ENCODE results near the gene TCF7L1.
A peak's percentile ranks its signal among the peaks of the same experiment; 100 is the strongest.

Gene TCF7L1

DNA sequence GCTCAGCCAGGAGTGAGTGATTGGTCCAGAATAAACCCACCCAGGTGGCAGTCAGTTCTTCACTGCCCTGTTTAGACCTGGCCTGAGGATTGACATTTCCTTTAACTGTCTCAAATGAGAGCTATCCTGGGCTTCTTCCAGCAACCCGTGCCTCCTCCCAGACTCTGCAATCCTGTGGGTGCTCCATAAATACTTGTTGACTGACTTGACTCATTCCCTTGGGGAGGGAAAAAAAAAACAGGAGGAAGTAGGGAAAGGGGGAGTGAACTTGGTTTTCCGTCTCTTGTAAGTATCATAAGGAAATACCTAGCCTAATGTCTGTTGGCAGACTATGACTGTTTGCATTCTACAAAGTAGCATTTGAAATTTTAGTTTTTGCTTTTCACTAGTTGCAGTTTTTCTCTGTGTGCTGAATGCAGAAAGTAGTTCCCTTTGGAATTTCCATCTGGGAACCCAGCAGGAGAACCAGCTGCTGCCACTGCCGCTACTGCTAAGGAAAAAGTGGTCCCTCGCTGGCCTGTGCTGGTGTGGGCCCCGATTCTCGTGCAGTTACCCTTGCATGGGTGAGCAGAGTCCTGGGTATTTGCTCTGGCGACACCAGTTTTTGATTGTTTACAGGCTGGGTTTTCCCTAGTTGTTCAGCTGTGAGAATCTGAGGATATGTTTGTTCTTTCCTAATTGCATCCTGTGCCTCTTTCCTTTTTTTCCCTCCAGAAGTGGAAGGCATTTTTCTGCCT is 115.7 kb downstream of the TCF7L1 start:
- TF ChIP-seq OSR1 (CRISPR knock-in tag; IDR thresholded peaks at IDR 0.05) = no peak
- TF ChIP-seq ISL1 (CRISPR knock-in tag; IDR thresholded peaks at IDR 0.05) = 0 out of 2 replicates have a peak, but pooled peaks have one; percentile 6
- ATAC-seq = peak; percentile 84

DNA sequence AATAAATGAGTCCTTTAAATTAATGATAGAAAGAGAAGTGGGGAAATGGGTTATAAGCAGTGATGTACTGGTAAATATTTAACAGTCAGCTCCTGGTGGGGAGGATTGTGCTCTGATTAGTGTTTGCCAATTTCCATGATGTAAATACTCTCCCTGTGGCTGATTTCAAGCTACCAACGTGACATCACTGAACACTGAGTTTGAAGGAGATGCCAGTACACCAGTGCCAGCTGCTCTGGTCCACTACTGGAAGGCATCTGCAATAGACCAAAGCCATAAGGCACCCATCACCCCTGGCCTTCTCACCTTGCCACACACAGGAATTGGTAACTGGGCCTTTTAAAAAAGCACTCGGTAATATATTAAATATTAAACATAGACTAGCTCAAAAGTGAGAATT is 116.9 kb downstream of the TCF7L1 start:
- TF ChIP-seq BACH2 (CRISPR knock-in tag; IDR thresholded peaks at IDR 0.05; ENCODE audit: borderline replicate concordance) = no peak
- TF ChIP-seq ZNF565 (CRISPR knock-in tag; conservative IDR thresholded peaks at IDR 0.05; ENCODE audit: low read depth) = no peak
- no peak for ATAC-seq

DNA sequence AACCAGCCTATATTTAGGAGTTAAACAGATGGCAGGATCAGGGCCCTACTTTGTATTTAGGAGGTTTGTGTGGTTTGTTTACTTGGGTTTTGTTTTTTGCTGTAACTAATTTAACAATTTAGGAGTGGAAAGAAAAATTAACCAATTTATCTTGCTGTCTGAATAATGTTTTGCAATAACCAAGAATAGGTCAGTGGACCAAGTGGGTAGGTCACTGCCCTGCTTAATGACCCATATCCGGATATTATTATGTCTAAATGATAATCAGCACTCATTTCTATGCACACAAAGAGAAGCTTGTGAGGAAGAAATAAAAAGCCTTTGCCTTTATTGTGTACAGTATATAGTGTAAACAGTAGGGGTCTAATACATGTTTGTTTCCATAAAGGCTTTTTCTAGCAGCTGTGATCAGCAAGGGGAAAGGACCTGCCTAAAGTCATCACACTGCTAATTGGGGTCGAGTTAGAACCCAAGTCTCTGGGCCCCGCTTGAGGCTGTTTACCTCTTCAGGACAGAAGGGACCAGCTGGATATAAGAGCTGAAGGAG is 118.0 kb downstream of the TCF7L1 start:
- no peak for ATAC-seq
- TF ChIP-seq, protein P1, sequence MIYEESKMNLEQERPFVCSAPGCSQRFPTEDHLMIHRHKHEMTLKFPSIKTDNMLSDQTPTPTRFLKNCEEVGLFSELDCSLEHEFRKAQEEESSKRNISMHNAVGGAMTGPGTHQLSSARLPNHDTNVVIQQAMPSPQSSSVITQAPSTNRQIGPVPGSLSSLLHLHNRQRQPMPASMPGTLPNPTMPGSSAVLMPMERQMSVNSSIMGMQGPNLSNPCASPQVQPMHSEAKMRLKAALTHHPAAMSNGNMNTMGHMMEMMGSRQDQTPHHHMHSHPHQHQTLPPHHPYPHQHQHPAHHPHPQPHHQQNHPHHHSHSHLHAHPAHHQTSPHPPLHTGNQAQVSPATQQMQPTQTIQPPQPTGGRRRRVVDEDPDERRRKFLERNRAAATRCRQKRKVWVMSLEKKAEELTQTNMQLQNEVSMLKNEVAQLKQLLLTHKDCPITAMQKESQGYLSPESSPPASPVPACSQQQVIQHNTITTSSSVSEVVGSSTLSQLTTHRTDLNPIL (CRISPR knock-in tag; IDR thresholded peaks at IDR 0.05; ENCODE audit: low read depth) = no peak
- TF ChIP-seq RARB (CRISPR knock-in tag; IDR thresholded peaks at IDR 0.05) (no peak), GLIS3 (CRISPR knock-in tag; IDR thresholded peaks at IDR 0.05) (no peak), TOX (CRISPR knock-in tag; IDR thresholded peaks at IDR 0.05; ENCODE audit: borderline replicate concordance) (no peak), ZFP3 (CRISPR knock-in tag; IDR thresholded peaks at IDR 0.05) (no peak), ZNF8 (CRISPR knock-in tag; IDR thresholded peaks at IDR 0.05) (no peak), ZFP30 (CRISPR knock-in tag; IDR thresholded peaks at IDR 0.05) (no peak), BACH2 (CRISPR knock-in tag; IDR thresholded peaks at IDR 0.05; ENCODE audit: borderline replicate concordance) (no peak), ISL1 (CRISPR knock-in tag; IDR thresholded peaks at IDR 0.05) (no peak), OSR1 (CRISPR knock-in tag; IDR thresholded peaks at IDR 0.05) (no peak), ESRRG (CRISPR knock-in tag; IDR thresholded peaks at IDR 0.05) (no peak), ZNF70 (CRISPR knock-in tag; IDR thresholded peaks at IDR 0.05) (no peak), TCF4 (CRISPR knock-in tag; IDR thresholded peaks at IDR 0.05; ENCODE audit: borderline replicate concordance) (no peak)
- TF ChIP-seq, protein P2, sequence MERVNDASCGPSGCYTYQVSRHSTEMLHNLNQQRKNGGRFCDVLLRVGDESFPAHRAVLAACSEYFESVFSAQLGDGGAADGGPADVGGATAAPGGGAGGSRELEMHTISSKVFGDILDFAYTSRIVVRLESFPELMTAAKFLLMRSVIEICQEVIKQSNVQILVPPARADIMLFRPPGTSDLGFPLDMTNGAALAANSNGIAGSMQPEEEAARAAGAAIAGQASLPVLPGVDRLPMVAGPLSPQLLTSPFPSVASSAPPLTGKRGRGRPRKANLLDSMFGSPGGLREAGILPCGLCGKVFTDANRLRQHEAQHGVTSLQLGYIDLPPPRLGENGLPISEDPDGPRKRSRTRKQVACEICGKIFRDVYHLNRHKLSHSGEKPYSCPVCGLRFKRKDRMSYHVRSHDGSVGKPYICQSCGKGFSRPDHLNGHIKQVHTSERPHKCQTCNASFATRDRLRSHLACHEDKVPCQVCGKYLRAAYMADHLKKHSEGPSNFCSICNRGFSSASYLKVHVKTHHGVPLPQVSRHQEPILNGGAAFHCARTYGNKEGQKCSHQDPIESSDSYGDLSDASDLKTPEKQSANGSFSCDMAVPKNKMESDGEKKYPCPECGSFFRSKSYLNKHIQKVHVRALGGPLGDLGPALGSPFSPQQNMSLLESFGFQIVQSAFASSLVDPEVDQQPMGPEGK (CRISPR knock-in tag; IDR thresholded peaks at IDR 0.05; ENCODE audit: borderline replicate concordance) = no peak
- TF ChIP-seq, protein P3, sequence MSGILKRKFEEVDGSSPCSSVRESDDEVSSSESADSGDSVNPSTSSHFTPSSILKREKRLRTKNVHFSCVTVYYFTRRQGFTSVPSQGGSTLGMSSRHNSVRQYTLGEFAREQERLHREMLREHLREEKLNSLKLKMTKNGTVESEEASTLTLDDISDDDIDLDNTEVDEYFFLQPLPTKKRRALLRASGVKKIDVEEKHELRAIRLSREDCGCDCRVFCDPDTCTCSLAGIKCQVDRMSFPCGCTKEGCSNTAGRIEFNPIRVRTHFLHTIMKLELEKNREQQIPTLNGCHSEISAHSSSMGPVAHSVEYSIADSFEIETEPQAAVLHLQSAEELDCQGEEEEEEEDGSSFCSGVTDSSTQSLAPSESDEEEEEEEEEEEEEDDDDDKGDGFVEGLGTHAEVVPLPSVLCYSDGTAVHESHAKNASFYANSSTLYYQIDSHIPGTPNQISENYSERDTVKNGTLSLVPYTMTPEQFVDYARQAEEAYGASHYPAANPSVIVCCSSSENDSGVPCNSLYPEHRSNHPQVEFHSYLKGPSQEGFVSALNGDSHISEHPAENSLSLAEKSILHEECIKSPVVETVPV (CRISPR knock-in tag; IDR thresholded peaks at IDR 0.05) = no peak
- TF ChIP-seq, protein P4, sequence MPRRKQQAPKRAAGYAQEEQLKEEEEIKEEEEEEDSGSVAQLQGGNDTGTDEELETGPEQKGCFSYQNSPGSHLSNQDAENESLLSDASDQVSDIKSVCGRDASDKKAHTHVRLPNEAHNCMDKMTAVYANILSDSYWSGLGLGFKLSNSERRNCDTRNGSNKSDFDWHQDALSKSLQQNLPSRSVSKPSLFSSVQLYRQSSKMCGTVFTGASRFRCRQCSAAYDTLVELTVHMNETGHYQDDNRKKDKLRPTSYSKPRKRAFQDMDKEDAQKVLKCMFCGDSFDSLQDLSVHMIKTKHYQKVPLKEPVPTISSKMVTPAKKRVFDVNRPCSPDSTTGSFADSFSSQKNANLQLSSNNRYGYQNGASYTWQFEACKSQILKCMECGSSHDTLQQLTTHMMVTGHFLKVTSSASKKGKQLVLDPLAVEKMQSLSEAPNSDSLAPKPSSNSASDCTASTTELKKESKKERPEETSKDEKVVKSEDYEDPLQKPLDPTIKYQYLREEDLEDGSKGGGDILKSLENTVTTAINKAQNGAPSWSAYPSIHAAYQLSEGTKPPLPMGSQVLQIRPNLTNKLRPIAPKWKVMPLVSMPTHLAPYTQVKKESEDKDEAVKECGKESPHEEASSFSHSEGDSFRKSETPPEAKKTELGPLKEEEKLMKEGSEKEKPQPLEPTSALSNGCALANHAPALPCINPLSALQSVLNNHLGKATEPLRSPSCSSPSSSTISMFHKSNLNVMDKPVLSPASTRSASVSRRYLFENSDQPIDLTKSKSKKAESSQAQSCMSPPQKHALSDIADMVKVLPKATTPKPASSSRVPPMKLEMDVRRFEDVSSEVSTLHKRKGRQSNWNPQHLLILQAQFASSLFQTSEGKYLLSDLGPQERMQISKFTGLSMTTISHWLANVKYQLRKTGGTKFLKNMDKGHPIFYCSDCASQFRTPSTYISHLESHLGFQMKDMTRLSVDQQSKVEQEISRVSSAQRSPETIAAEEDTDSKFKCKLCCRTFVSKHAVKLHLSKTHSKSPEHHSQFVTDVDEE (CRISPR knock-in tag; IDR thresholded peaks at IDR 0.05) = no peak
- TF ChIP-seq, protein P5, sequence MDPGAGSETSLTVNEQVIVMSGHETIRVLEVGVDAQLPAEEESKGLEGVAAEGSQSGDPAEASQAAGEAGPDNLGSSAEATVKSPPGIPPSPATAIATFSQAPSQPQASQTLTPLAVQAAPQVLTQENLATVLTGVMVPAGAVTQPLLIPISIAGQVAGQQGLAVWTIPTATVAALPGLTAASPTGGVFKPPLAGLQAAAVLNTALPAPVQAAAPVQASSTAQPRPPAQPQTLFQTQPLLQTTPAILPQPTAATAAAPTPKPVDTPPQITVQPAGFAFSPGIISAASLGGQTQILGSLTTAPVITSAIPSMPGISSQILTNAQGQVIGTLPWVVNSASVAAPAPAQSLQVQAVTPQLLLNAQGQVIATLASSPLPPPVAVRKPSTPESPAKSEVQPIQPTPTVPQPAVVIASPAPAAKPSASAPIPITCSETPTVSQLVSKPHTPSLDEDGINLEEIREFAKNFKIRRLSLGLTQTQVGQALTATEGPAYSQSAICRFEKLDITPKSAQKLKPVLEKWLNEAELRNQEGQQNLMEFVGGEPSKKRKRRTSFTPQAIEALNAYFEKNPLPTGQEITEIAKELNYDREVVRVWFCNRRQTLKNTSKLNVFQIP (CRISPR knock-in tag; IDR thresholded peaks at IDR 0.05; ENCODE audit: borderline replicate concordance, low read depth) = no peak

DNA sequence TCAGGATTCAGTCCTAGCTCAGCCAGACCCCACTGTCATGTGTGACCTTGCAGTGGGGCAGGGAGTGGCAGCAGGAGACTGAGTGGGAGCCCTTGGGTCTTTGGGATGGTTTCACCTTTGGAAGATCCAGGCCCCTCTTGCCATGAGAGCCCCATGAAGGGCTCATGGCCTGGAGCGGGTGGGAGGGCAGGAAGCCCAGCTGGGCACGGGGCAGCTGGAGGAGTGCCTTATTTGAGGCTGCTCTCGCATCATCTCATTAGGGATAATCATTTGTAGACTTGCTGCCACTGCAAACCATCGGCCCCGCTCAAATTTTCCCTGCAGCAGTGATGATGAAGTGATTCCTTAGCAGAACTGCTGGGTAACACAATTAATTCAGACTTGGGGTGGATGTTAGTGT is 120.7 kb downstream of the TCF7L1 start:
- no peak for ATAC-seq
- TF ChIP-seq, protein P5 (CRISPR knock-in tag; IDR thresholded peaks at IDR 0.05; ENCODE audit: borderline replicate concordance, low read depth) = no peak
- no peak for TF ChIP-seq CSDC2 (CRISPR knock-in tag; IDR thresholded peaks at IDR 0.05)
- TF ChIP-seq, protein P1 (CRISPR knock-in tag; IDR thresholded peaks at IDR 0.05; ENCODE audit: low read depth) = no peak
- TF ChIP-seq TCF4 (CRISPR knock-in tag; IDR thresholded peaks at IDR 0.05; ENCODE audit: borderline replicate concordance) = no peak
- TF ChIP-seq, protein P2 (CRISPR knock-in tag; IDR thresholded peaks at IDR 0.05; ENCODE audit: borderline replicate concordance) = no peak

All from SK-N-SH treated with all-trans-retinoic acid at 6 μM for 48 hours (cell line).